ES-I3 (cell line): ENCODE results near the gene DDX31.

Experiments
- H3K36me3 ChIP-seq: 2 replicates; pipeline ENCODE4 v1.6.1; 2013; ENCODE audit warnings: mild to moderate bottlenecking, low read length, control low read depth, moderate library complexity; ENCODE audit not compliant: insufficient read depth
- H3K4me1 ChIP-seq: 2 replicates; pipeline ENCODE4 v1.6.1; 2013; ENCODE audit warnings: mild to moderate bottlenecking, control low read depth, low read length; ENCODE audit not compliant: insufficient read depth
- H3K9ac ChIP-seq: 2 replicates; pipeline ENCODE4 v1.6.1; 2013; ENCODE audit warnings: low read depth, mild to moderate bottlenecking, low read length, moderate library complexity
- H3K9me3 ChIP-seq: 2 replicates; pipeline ENCODE4 v1.6.1; 2013; ENCODE audit warnings: mild to moderate bottlenecking, low read length, moderate library complexity; ENCODE audit not compliant: control insufficient read depth, insufficient read depth

The DDX31 gene

GRCh38 chr9:132556714-132557113 lies 113.1 kb downstream of the DDX31 start:
- 0 out of 2 replicates have a peak, but pooled peaks cover 5% of the 10 kb centered on the region for H3K9me3 ChIP-seq
- no peaks in the 10 kb centered on the region for H3K4me1 ChIP-seq
- H3K36me3 ChIP-seq = no peaks in the 10 kb centered on the region
- no peak overlapping the region for H3K9ac ChIP-seq

GRCh38 chr9:132556235-132556634 lies 113.5 kb downstream of the DDX31 start:
- no peak overlapping the region for H3K9ac ChIP-seq
- H3K36me3 ChIP-seq = no peaks in the 10 kb centered on the region
- H3K9me3 ChIP-seq = 0 out of 2 replicates have a peak, but pooled peaks cover 5% of the 10 kb centered on the region
- H3K4me1 ChIP-seq = no peaks in the 10 kb centered on the region

GRCh38 chr9:132555528-132555927 lies 114.3 kb downstream of the DDX31 start:
- Histone ChIP-seq H3K9me3 (0 out of 2 replicates have a peak, but pooled peaks cover 5% of the 10 kb centered on the region), H3K4me1 (no peaks in the 10 kb centered on the region), H3K9ac (no peak overlapping the region), H3K36me3 (no peaks in the 10 kb centered on the region)

GRCh38 chr9:132554755-132555154 lies 115.0 kb downstream of the DDX31 start:
- no peak overlapping the region for H3K9ac ChIP-seq
- 0 out of 2 replicates have a peak, but pooled peaks cover 3% of the 10 kb centered on the region for H3K9me3 ChIP-seq
- no peaks in the 10 kb centered on the region for H3K36me3 ChIP-seq
- H3K4me1 ChIP-seq = no peaks in the 10 kb centered on the region

- Histone ChIP-seq H3K9me3 (no peaks in the 10 kb centered on the region), H3K4me1 (peaks cover 7% of the 10 kb centered on the region; the same call in 1 of the 2 replicates), H3K36me3 (no peaks in the 10 kb centered on the region), H3K9ac (no peak overlapping the region)
These were observed 117.7 kb downstream of the DDX31 start for GRCh38 chr9:132552041-132552440.

GRCh38 chr9:132551556-132551955 lies 118.2 kb downstream of the DDX31 start:
- H3K9me3 ChIP-seq = no peaks in the 10 kb centered on the region
- H3K36me3 ChIP-seq = no peaks in the 10 kb centered on the region
- H3K9ac ChIP-seq = no peak overlapping the region
- H3K4me1 ChIP-seq = peaks cover 10% of the 10 kb centered on the region; the same call in 1 of the 2 replicates

- no peaks in the 10 kb centered on the region for H3K36me3 ChIP-seq
- H3K4me1 ChIP-seq = peaks cover 11% of the 10 kb centered on the region; the same call in 1 of the 2 replicates
- no peaks in the 10 kb centered on the region for H3K9me3 ChIP-seq
- H3K9ac ChIP-seq = no peak overlapping the region
These were observed 120.8 kb downstream of the DDX31 start for GRCh38 chr9:132548751-132549640.

- Histone ChIP-seq H3K9ac (no peak overlapping the region), H3K9me3 (no peaks in the 10 kb centered on the region), H3K4me1 (peaks cover 11% of the 10 kb centered on the region; the same call in 1 of the 2 replicates), H3K36me3 (no peaks in the 10 kb centered on the region)
These were observed 121.6 kb downstream of the DDX31 start for GRCh38 chr9:132547976-132548730.

GRCh38 chr9:132547436-132547835 lies 122.3 kb downstream of the DDX31 start:
- Histone ChIP-seq H3K4me1 (peaks cover 11% of the 10 kb centered on the region; the same call in 1 of the 2 replicates), H3K36me3 (no peaks in the 10 kb centered on the region), H3K9me3 (no peaks in the 10 kb centered on the region), H3K9ac (no peak overlapping the region)

GRCh38 chr9:132547052-132547431 lies 122.7 kb downstream of the DDX31 start:
- Histone ChIP-seq H3K36me3 (no peaks in the 10 kb centered on the region), H3K9me3 (no peaks in the 10 kb centered on the region), H3K4me1 (peaks cover 11% of the 10 kb centered on the region; the same call in 1 of the 2 replicates), H3K9ac (no peak overlapping the region)

GRCh38 chr9:132546148-132547051 lies 123.4 kb downstream of the DDX31 start:
- Histone ChIP-seq H3K9me3 (no peaks in the 10 kb centered on the region), H3K4me1 (peaks cover 14% of the 10 kb centered on the region; the same call in 1 of the 2 replicates), H3K36me3 (no peaks in the 10 kb centered on the region), H3K9ac (peak overlapping the region; percentile 56; the same call in 1 of the 2 replicates)

GRCh38 chr9:132545578-132545977 lies 124.2 kb downstream of the DDX31 start:
- Histone ChIP-seq H3K9ac (no peak overlapping the region), H3K4me1 (peaks cover 17% of the 10 kb centered on the region; the same call in 1 of the 2 replicates), H3K9me3 (no peaks in the 10 kb centered on the region), H3K36me3 (no peaks in the 10 kb centered on the region)

GRCh38 chr9:132543960-132544359 lies 125.8 kb downstream of the DDX31 start:
- no peaks in the 10 kb centered on the region for H3K36me3 ChIP-seq
- H3K4me1 ChIP-seq = peaks cover 21% of the 10 kb centered on the region; the same call in 1 of the 2 replicates
- H3K9ac ChIP-seq = no peak overlapping the region
- no peaks in the 10 kb centered on the region for H3K9me3 ChIP-seq

- no peak overlapping the region for H3K9ac ChIP-seq
- peaks cover 17% of the 10 kb centered on the region; the same call in 1 of the 2 replicates for H3K4me1 ChIP-seq
- H3K9me3 ChIP-seq = no peaks in the 10 kb centered on the region
- no peaks in the 10 kb centered on the region for H3K36me3 ChIP-seq
These were observed 126.5 kb downstream of the DDX31 start for GRCh38 chr9:132543251-132543650.
